Measurements from ENCODE around the gene BHMT2.

DNA sequence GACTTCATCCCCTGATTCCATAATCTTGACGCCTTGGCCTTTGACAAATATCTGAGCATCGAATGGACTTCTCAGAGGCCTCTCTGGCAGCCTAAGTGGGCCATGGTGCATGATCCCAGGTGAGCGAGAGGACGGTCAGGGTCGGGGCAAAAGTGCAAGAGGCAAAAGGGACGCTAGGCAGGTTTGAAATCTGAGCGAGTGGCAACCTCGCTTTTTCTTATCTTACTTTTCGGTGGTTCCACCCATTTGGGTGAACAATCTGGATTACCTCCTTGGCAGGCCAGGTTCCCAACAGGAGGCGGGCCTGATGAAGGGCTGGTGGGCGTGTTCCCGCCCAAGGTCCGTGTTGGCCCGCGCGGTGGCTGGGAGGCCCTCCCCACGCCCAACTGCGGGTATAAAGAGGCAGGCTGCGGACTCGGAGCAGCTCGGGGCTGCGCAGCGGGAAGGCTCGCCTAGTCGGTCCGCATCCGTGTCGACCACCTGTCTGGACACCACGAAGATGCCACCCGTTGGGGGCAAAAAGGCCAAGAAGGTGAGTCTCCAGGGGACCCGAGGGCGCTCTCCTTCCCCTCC, 41.9 kb downstream of the BHMT2 start, which contains the start of gene BHMT:
- TF ChIP-seq EZH2 (IDR thresholded peaks at IDR 0.05): no peak
- TF ChIP-seq, protein P1, sequence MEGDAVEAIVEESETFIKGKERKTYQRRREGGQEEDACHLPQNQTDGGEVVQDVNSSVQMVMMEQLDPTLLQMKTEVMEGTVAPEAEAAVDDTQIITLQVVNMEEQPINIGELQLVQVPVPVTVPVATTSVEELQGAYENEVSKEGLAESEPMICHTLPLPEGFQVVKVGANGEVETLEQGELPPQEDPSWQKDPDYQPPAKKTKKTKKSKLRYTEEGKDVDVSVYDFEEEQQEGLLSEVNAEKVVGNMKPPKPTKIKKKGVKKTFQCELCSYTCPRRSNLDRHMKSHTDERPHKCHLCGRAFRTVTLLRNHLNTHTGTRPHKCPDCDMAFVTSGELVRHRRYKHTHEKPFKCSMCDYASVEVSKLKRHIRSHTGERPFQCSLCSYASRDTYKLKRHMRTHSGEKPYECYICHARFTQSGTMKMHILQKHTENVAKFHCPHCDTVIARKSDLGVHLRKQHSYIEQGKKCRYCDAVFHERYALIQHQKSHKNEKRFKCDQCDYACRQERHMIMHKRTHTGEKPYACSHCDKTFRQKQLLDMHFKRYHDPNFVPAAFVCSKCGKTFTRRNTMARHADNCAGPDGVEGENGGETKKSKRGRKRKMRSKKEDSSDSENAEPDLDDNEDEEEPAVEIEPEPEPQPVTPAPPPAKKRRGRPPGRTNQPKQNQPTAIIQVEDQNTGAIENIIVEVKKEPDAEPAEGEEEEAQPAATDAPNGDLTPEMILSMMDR (IDR thresholded peaks at IDR 0.05 in 2 of 3, conservative IDR thresholded peaks at IDR 0.05 in 1 of 3; ENCODE audit: borderline replicate concordance in 1 of 3, insufficient read depth in 1 of 3, low read depth in 2 of 3, low read length in 2 of 3): no peak
